Stimulated activated CD8-positive, alpha-beta memory T cell treated with anti-CD3 and anti-CD28 coated beads, Interleukin-12 subunit alpha, Interleukin-12 subunit beta, amount 100 ng/mL, for 1 hour (primary cell): ENCODE results near the gene ADARB2.

Experiments used
- DNase-seq: peaks from one replicate; pipeline ENCODE4 v3.0.0-alpha.2; 2020; ENCODE audit warnings: low read depth

The ADARB2 gene

GRCh38 chr10:1187855-1188557 lies 549.3 kb downstream of the ADARB2 start:
- DNase-seq: no peak

- no peak for DNase-seq
These were observed 550.0 kb downstream of the ADARB2 start for GRCh38 chr10:1187151-1187854.

- no peak for DNase-seq
These were observed 550.7 kb downstream of the ADARB2 start for GRCh38 chr10:1186683-1186990.

- no peak for DNase-seq
These were observed 551.2 kb downstream of the ADARB2 start for GRCh38 chr10:1185911-1186682.

- no peak for DNase-seq
These were observed 552.5 kb downstream of the ADARB2 start for GRCh38 chr10:1184541-1185430.

- DNase-seq: no peak
These were observed 553.6 kb downstream of the ADARB2 start for GRCh38 chr10:1183701-1184100.

GRCh38 chr10:1183033-1183396 lies 554.3 kb downstream of the ADARB2 start:
- DNase-seq: no peak

GRCh38 chr10:1182280-1183032 lies 554.9 kb downstream of the ADARB2 start:
- no peak for DNase-seq

GRCh38 chr10:1180836-1181235 lies 556.5 kb downstream of the ADARB2 start:
- DNase-seq: no peak

- DNase-seq: no peak
These were observed 557.1 kb downstream of the ADARB2 start for GRCh38 chr10:1180071-1180730.

GRCh38 chr10:1179346-1180070 lies 557.8 kb downstream of the ADARB2 start:
- no peak for DNase-seq

GRCh38 chr10:1178506-1178905 lies 558.8 kb downstream of the ADARB2 start:
- DNase-seq: no peak

- DNase-seq: no peak
These were observed 559.4 kb downstream of the ADARB2 start for GRCh38 chr10:1177936-1178335.

- DNase-seq: no peak
These were observed 561.3 kb downstream of the ADARB2 start for GRCh38 chr10:1175956-1176565.

- no peak for DNase-seq
These were observed 563.3 kb downstream of the ADARB2 start for GRCh38 chr10:1174022-1174421.

GRCh38 chr10:1173091-1173490 lies 564.2 kb downstream of the ADARB2 start:
- DNase-seq: no peak

- no peak for DNase-seq
These were observed 564.9 kb downstream of the ADARB2 start for GRCh38 chr10:1172256-1172984.

GRCh38 chr10:1171586-1171985 lies 565.7 kb downstream of the ADARB2 start:
- DNase-seq: no peak

- no peak for DNase-seq
These were observed 566.1 kb downstream of the ADARB2 start for GRCh38 chr10:1171182-1171581.
